NT2/D1 (cell line): ENCODE results near the gene TTPAL.

Experiments
- DNase-seq: peaks from one replicate; pipeline ENCODE4 v3.0.0-alpha.2; 2011; ENCODE audit warnings: low read depth, low spot score
- H3K27me3 ChIP-seq: 2 replicates; pipeline ENCODE4 v1.6.0; 2011; ENCODE audit warnings: mild to moderate bottlenecking; ENCODE audit not compliant: insufficient read length, insufficient read depth
- H3K36me3 ChIP-seq: 2 replicates; pipeline ENCODE4 v1.6.1; 2011; ENCODE audit warnings: mild to moderate bottlenecking, low read length, mixed read lengths; ENCODE audit not compliant: insufficient read depth, insufficient read length
- H3K4me1 ChIP-seq: 2 replicates; pipeline ENCODE4 v1.5.1; 2011; ENCODE audit not compliant: insufficient read depth, insufficient read length
- H3K4me3 ChIP-seq: 2 replicates; pipeline ENCODE4 v1.5.1; 2011; ENCODE audit warnings: low read depth; ENCODE audit not compliant: insufficient read length
- H3K9ac ChIP-seq: 2 replicates; pipeline ENCODE4 v1.6.0; 2011; ENCODE audit warnings: low read depth; ENCODE audit not compliant: insufficient read length
- H3K9me3 ChIP-seq: 2 replicates; pipeline ENCODE4 v1.5.1; 2011; ENCODE audit warnings: mild to moderate bottlenecking, low read length; ENCODE audit not compliant: insufficient read depth
- SUZ12 ChIP-seq: IDR thresholded peaks from 2 replicates; pipeline ENCODE4 v1.6.1; 2011; ENCODE audit not compliant: insufficient read length, insufficient read depth; ENCODE audit errors: extremely low read depth
- YY1 ChIP-seq: IDR thresholded peaks from 2 replicates; pipeline ENCODE4 v1.6.1; 2011; ENCODE audit not compliant: insufficient read length, insufficient read depth
- ZNF274 ChIP-seq: IDR thresholded peaks from 2 replicates; pipeline ENCODE4 v1.6.1; 2011; ENCODE audit warnings: mild to moderate bottlenecking, low read depth, low read length

The TTPAL gene

GRCh38 chr20:44489931-44490330 is 14.3 kb downstream of the TTPAL start:
- Histone ChIP-seq H3K9me3 (no peaks in the 10 kb centered on the region), H3K4me3 (no peak overlapping the region), H3K27me3 (no peaks in the 10 kb centered on the region), H3K9ac (no peak overlapping the region), H3K4me1 (no peaks in the 10 kb centered on the region), H3K36me3 (peaks cover 73% of the 10 kb centered on the region)
- DNase-seq, result no peak
- TF ChIP-seq YY1, result no peak
- no peak for TF ChIP-seq SUZ12
- TF ChIP-seq ZNF274, result no peak

DNA sequence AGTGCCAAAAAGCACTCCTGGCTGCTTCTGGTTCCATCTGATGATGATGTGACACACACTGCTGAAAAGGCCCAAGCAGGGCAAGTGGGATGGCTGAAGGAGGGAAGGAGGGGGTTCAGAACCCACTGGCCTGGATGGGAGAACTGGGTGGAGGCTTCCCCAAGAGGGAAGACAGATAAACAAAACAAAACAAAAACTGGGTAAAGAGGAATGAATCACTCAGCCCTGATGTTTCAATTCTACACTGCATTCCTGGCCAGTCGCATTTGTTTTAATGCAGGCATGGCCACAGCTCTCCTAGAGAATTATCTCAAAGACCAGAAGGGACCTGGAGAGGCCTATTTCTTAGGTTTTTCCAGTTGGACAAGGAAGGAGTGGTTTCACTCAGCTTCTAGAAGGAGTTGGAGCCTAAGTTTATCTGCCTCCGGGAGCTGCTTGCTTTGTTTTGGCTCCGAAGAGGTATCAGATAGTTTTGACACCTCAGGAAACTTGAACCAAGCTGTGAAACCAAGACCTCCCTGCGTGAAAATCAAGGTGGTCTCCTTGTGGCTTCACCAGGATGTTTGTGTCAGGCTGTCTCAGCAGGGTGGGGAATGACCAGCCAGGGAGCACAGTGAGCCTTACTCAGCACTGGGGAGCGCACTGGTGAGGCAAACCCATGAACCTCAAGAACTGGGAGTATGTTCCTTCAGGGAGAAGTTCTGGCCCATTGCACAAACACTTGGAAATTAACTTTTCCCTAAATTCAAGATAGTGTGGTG is 16.1 kb downstream of the TTPAL start:
- H3K4me3 ChIP-seq, result no peak overlapping the region
- H3K27me3 ChIP-seq, result no peaks in the 10 kb centered on the region
- no peak for DNase-seq
- no peaks in the 10 kb centered on the region for H3K9me3 ChIP-seq
- no peak for TF ChIP-seq YY1
- no peak for TF ChIP-seq ZNF274
- TF ChIP-seq SUZ12, result no peak
- no peak overlapping the region for H3K9ac ChIP-seq
- peaks cover 69% of the 10 kb centered on the region for H3K36me3 ChIP-seq
- H3K4me1 ChIP-seq, result no peaks in the 10 kb centered on the region

- Histone ChIP-seq H3K9me3 (no peaks in the 10 kb centered on the region), H3K9ac (no peak overlapping the region), H3K36me3 (peaks cover 62% of the 10 kb centered on the region), H3K4me3 (no peak overlapping the region), H3K27me3 (no peaks in the 10 kb centered on the region), H3K4me1 (no peaks in the 10 kb centered on the region)
- TF ChIP-seq SUZ12, result no peak
- no peak for TF ChIP-seq ZNF274
- TF ChIP-seq YY1, result no peak
- no peak for DNase-seq
These were observed 18.6 kb downstream of the TTPAL start for GRCh38 chr20:44494266-44494665.

- no peak overlapping the region for H3K9ac ChIP-seq
- no peak for TF ChIP-seq YY1
- TF ChIP-seq SUZ12, result no peak
- no peak for TF ChIP-seq ZNF274
- DNase-seq, result no peak
- no peak overlapping the region for H3K4me3 ChIP-seq
- H3K36me3 ChIP-seq, result peaks cover 61% of the 10 kb centered on the region
- H3K4me1 ChIP-seq, result no peaks in the 10 kb centered on the region
- H3K9me3 ChIP-seq, result no peaks in the 10 kb centered on the region
- H3K27me3 ChIP-seq, result no peaks in the 10 kb centered on the region
These were observed 19.0 kb downstream of the TTPAL start for GRCh38 chr20:44494681-44495080.

DNA sequence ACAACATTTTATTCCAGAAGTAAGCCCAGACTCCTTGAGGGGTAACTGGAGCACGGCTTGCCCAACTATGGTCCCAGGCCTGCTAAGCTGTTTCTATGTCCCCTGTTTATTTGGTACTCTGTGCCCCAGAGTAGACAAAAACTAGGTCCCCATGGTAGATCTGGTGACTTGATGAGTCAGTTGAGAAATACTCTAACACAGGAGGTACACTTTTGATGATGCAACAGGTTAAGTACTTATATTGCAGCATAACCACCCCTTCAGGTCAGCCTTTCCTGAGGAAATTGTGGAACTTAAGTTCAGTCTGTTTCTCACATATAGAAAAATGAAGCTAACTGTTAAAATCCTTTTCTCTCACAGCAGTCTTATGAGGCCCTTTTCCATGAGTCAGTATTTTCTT is 19.6 kb downstream of the TTPAL start:
- TF ChIP-seq SUZ12, result no peak
- no peak for TF ChIP-seq YY1
- TF ChIP-seq ZNF274, result no peak
- Histone ChIP-seq H3K4me3 (no peak overlapping the region), H3K27me3 (no peaks in the 10 kb centered on the region), H3K9me3 (no peaks in the 10 kb centered on the region), H3K36me3 (peaks cover 61% of the 10 kb centered on the region), H3K9ac (no peak overlapping the region), H3K4me1 (no peaks in the 10 kb centered on the region)
- DNase-seq, result no peak

- no peak for DNase-seq
- no peak overlapping the region for H3K9ac ChIP-seq
- H3K27me3 ChIP-seq, result no peaks in the 10 kb centered on the region
- no peak overlapping the region for H3K4me3 ChIP-seq
- no peaks in the 10 kb centered on the region for H3K4me1 ChIP-seq
- peaks cover 63% of the 10 kb centered on the region for H3K36me3 ChIP-seq
- no peak for TF ChIP-seq ZNF274
- TF ChIP-seq YY1, result no peak
- TF ChIP-seq SUZ12, result no peak
- no peaks in the 10 kb centered on the region for H3K9me3 ChIP-seq
These were observed 20.3 kb downstream of the TTPAL start for GRCh38 chr20:44495802-44496481.

- TF ChIP-seq YY1 (no peak), ZNF274 (no peak), SUZ12 (no peak)
- H3K36me3 ChIP-seq, result peaks cover 70% of the 10 kb centered on the region
- peak; percentile 18 for DNase-seq
- no peak overlapping the region for H3K4me3 ChIP-seq
- H3K9me3 ChIP-seq, result no peaks in the 10 kb centered on the region
- no peaks in the 10 kb centered on the region for H3K4me1 ChIP-seq
- no peaks in the 10 kb centered on the region for H3K27me3 ChIP-seq
- H3K9ac ChIP-seq, result no peak overlapping the region
These were observed 21.3 kb downstream of the TTPAL start for GRCh38 chr20:44496976-44497375.
